ENCODE results near the gene RFX2.
"Not testable (repeated sequence)": the region's sequence is repeated elsewhere in the genome, so short reads cannot be mapped to it uniquely, and the experiment has no call there.

The RFX2 gene

DNA sequence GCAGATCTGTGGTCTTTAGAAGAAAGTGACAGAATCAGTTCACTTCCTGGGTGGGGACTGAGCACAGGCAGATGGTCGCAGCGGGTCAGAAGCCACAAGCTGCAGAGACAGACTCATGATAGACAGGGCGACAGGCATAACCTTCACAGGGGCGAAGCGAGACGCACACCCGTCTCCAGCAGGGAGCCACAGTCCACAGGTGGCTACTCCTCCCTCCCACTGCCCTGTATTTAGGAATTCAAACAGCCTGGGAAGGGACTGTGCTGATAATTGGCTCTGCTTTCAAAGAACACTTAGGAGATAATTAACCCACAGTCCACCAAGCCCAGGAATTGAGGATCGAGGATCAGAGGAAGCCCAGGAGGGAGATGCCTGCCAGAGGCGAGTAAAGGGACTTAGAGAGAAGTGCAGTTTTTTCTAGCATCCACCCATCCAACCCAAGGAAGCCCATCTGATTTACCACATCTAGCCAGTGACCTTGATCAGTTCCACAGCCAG is 23.2 kb downstream of the RFX2 start:
- intact Hi-C loops (cut with DNase I), result no loop called here
- DNase-seq, result no peak

DNA sequence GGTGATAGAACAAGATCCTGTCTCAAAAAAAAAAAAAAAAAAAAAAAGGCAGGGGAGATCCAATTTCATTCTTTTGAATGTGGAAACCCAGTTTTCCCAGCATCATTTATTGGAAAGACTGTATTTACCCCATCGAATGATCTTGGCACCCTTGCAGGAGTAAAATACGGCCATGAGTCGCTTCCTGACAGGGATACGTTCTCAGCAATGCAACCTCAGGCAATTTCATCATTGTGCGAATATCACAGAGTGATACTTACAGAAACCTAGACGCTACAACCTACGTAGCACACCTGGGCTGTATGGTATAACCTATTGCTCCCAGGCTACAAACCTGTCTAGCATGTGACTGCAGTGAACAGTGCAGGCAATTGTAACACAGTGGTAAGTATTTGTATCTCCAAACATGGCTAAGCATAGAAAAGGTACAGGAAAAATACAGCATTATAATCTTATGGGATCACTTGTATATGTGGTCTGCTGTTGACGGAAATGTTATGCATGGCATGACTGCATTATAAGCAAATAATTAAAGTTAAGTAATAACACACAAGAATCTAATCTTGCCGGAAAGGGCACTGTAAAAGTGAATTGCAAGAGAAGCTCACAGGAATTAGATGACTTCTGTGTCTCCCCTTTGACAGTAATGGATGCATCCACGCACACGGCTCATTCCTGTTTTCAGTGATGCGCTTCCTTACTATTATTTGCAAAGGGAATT is 24.1 kb downstream of the RFX2 start:
- DNase-seq, result no peak
- intact Hi-C loops (cut with DNase I), result no loop called here

DNA sequence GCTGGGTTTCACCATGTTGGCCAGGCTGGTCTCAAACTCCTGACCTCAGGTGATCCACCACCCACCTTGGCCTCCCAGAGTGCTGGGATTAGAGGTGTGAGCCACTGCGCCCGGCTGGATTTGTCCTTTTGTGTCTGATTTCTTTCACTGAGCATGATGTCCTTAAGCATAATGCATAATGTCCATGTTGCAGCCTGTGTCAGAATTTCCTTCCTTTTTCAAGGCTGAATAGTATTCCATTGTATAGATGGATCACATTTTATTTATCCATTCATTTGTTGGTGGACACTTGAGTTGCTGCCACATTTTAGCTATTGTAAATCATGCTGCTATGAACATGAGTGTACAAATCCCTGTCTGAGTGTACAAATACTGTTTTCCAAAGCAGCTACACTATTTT is 25.5 kb downstream of the RFX2 start:
- intact Hi-C loops (cut with DNase I), result no loop called here
- DNase-seq, result no peak

- intact Hi-C loops (cut with DNase I), result no loop called here
- no peak for DNase-seq
These were observed 31.2 kb downstream of the RFX2 start for GRCh38 chr19:6079107-6079506.

- DNase-seq, result no peak
- intact Hi-C loops (cut with DNase I), result no loop called here
These were observed 32.2 kb downstream of the RFX2 start for GRCh38 chr19:6078068-6078467.

GRCh38 chr19:6076675-6077463 is 33.4 kb downstream of the RFX2 start:
- intact Hi-C loops (cut with DNase I), result no loop called here
- DNase-seq, result no peak

- no peak for DNase-seq
- intact Hi-C loops (cut with DNase I), result no loop called here
These were observed 34.0 kb downstream of the RFX2 start for GRCh38 chr19:6076291-6076665.

- DNase-seq, result peak in 2 of 42 donors; percentile 9 to 17
- intact Hi-C loops (cut with DNase I), result no loop called here
These were observed 35.4 kb downstream of the RFX2 start for GRCh38 chr19:6074709-6075403.

- intact Hi-C loops (cut with DNase I), result no loop called here
- peak in 2 of 42 donors; percentile 28 to 34 for DNase-seq
These were observed 36.2 kb downstream of the RFX2 start for GRCh38 chr19:6073858-6074708.

- DNase-seq, result peak in 2 of 42 donors; percentile 21 to 31
- intact Hi-C loops (cut with DNase I), result not testable (repeated sequence)
These were observed 37.1 kb downstream of the RFX2 start for GRCh38 chr19:6073233-6073632.

DNA sequence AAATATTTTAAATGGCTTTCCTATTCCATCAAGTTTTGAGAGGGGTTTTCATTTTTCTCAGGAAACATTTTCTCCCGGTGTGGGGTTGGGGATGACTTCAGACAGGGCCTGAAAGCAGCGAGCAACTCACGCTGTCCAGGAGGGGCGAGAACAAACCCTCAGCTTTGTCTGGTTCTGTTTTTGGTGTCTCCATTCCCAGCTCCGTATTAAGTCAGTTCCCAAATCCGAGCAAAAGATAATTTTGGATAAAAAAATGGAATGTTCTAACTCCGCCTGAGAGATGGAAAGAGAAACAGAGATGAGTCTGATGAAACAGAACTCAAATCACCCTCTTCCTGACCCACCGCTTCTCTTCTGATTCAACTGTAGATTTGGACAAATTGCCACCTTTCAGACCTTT is 38.4 kb downstream of the RFX2 start:
- DNase-seq, result peak in 2 of 42 donors; percentile 21 to 27
- intact Hi-C loops (cut with DNase I), result no loop called here

- peak in 2 of 42 donors; percentile 10 to 33 for DNase-seq
- intact Hi-C loops (cut with DNase I), result no loop called here
These were observed 39.4 kb downstream of the RFX2 start for GRCh38 chr19:6070720-6071485.

GRCh38 chr19:6070207-6070681 is 40.1 kb downstream of the RFX2 start:
- peak in 3 of 42 donors; percentile 1 to 7 (median 3) for DNase-seq
- intact Hi-C loops (cut with DNase I), result no loop called here

- DNase-seq, result peak in 1 of 42 donors; percentile 12
- intact Hi-C loops (cut with DNase I), result no loop called here
These were observed 41.0 kb downstream of the RFX2 start for GRCh38 chr19:6069268-6069791.

- intact Hi-C loops (cut with DNase I), result no loop called here
- peak in 1 of 42 donors; percentile 3 for DNase-seq
These were observed 41.6 kb downstream of the RFX2 start for GRCh38 chr19:6068711-6069110.

DNA sequence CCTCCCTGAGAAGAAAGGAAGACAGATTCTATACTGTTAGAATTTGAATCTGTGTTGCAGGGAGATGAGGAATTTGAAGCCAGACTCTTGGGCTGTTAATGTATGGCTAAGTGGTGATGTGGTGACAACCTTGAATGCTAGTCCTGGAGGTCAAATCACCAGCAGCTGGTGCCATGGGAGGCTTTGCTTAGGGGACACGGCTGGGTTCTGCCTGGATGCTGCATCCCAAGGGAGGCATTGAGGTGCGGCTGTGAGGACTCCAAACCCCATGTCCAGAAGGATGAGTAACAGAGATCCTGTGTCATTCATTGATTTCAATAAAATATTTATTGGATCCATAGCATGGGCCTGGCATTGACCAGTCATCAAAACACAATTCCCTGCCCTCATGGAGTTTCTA is 42.3 kb downstream of the RFX2 start:
- peak in 4 of 42 donors; percentile 4 to 17 (median 8) for DNase-seq
- intact Hi-C loops (cut with DNase I), result no loop called here

All from head of caudate nucleus (tissue), 42 donors.